Esophagus muscularis mucosa (tissue), 4 donors: ENCODE results near the gene ST6GALNAC3. TPM values are rescaled to one million over a fixed set of nuclear protein-coding genes. Genes with fewer than 3 reads are reported as not detected.

Source experiments
- DNase-seq: peaks from one replicate; pipeline ENCODE4 v3.0.0-alpha.2; 2017; ENCODE audit errors: extremely low spot score
- H3K27ac ChIP-seq, 4 donors: fragments of 200-600 bp; sonication (generic); replicated peaks in 1 of 4; 1 replicate in 3 of 4; 2 replicates in 1 of 4; pipeline ENCODE4 v1.5.1; 2016 to 2019; ENCODE audit warnings: mild to moderate bottlenecking in 1 of 4
- H3K27me3 ChIP-seq, 4 donors: fragments of 200-600 bp; sonication (generic); one replicate each; pipeline versions ENCODE4 v1.5.1 to v1.6.0; 2016 to 2019
- H3K36me3 ChIP-seq, 4 donors: fragments of 200-600 bp; sonication (generic); one replicate each; pipeline ENCODE4 v1.5.1; 2016 to 2019
- H3K4me1 ChIP-seq, 4 donors: fragments of 200-600 bp; sonication (generic); one replicate each; pipeline ENCODE4 v1.5.1; 2016 to 2019
- H3K4me3 ChIP-seq, 4 donors: fragments of 200-600 bp; sonication (generic); 1 replicate in 2 of 4; 2 replicates in 2 of 4; pipeline ENCODE4 v1.5.1; 2016 to 2019; ENCODE audit warnings: mild to moderate bottlenecking in 4 of 4, moderate library complexity in 1 of 4
- H3K9me3 ChIP-seq, 4 donors: fragments of 200-600 bp; sonication (generic); 1 replicate in 3 of 4; 2 replicates in 1 of 4; pipeline ENCODE4 v1.5.1; 2016 to 2019
- CTCF ChIP-seq, 3 experiments: fragments of 200-600 bp in 2 of 3; fragments of 450-650 bp in 1 of 3; sonication (generic) in 2 of 3; IDR thresholded peaks; one replicate each; pipeline ENCODE4 v1.5.1; 2017 to 2019; ENCODE audit warnings: antibody characterized with exemption in 3 of 3, mild to moderate bottlenecking in 2 of 3, moderate library complexity in 1 of 3
- EP300 ChIP-seq: sonication (generic); formaldehyde crosslinking; IDR thresholded peaks from one replicate; pipeline ENCODE4 v1.6.1; 2017; ENCODE audit warnings: antibody characterized with exemption
- POLR2A ChIP-seq: fragments of 450-650 bp; IDR thresholded peaks from one replicate; pipeline ENCODE4 v1.6.1; 2017; ENCODE audit warnings: antibody characterized with exemption, moderate library complexity, mild to moderate bottlenecking, low read depth
- POLR2AphosphoS5 ChIP-seq, 2 donors: sonication (generic); formaldehyde crosslinking; IDR thresholded peaks; one replicate each; pipeline ENCODE4 v1.6.1; 2017; ENCODE audit warnings: antibody characterized with exemption in 2 of 2
- WGBS: methylation state at CpG from one replicate; pipeline ENCODE4 v1.1.5; 2018; 5-methylcytosine and 5-hydroxymethylcytosine counted together
- intact Hi-C: fragments of 100-400 bp; cut with DNase I; formaldehyde crosslinking; loops from one replicate; pipeline ENCODE4 v1.15.1; 2023
- total RNA-seq, 4 donors: library from RNA; depleted of rRNA; stranded (reverse); fragments of >200 nt; gene quantifications; one replicate each; pipeline versions ENCODE4 v1.1.0 to v1.2.1, GENCODE V29; 2016

ST6GALNAC3 gene
- total RNA-seq, 4 donors from 2014 or later, result 2.1 to 6.8 (median 4.8) TPM

- no peaks in the 10 kb centered on the region for H3K36me3 ChIP-seq
- WGBS, result 93% methylated on average over 2 of the region's 2 CpGs
- peaks cover 0 to 22% (median 9%) of the 10 kb centered on the region in 4 donors for H3K4me1 ChIP-seq
- no peaks in the 10 kb centered on the region for H3K9me3 ChIP-seq
- no peak for DNase-seq
- intact Hi-C loops, result no loop called here
- H3K27me3 ChIP-seq, result no peaks in the 10 kb centered on the region
- no peak overlapping the region for H3K4me3 ChIP-seq
- H3K27ac ChIP-seq, result no peak overlapping the region
- no peak for TF ChIP-seq POLR2A
- TF ChIP-seq CTCF (IDR thresholded peaks at IDR 0.05), result no peak
- no peak for TF ChIP-seq EP300
- no peak for TF ChIP-seq POLR2AphosphoS5 (IDR thresholded peaks at IDR 0.05)
These were observed 67.4 kb downstream of the ST6GALNAC3 start for GRCh38 chr1:76141929-76142328.

GRCh38 chr1:76142771-76143540 lies 68.4 kb downstream of the ST6GALNAC3 start:
- H3K27me3 ChIP-seq, result no peaks in the 10 kb centered on the region
- peaks cover 0 to 16% (median 9%) of the 10 kb centered on the region in 4 donors for H3K4me1 ChIP-seq
- H3K9me3 ChIP-seq, result no peaks in the 10 kb centered on the region
- H3K4me3 ChIP-seq, result no peak overlapping the region
- TF ChIP-seq CTCF (IDR thresholded peaks at IDR 0.05) (no peak), EP300 (no peak), POLR2AphosphoS5 (IDR thresholded peaks at IDR 0.05) (no peak), POLR2A (no peak)
- DNase-seq, result no peak
- no peaks in the 10 kb centered on the region for H3K36me3 ChIP-seq
- intact Hi-C loops, result no loop called here
- WGBS, result 51% methylated on average over 5 of the region's 5 CpGs
- H3K27ac ChIP-seq, result no peak overlapping the region

- Histone ChIP-seq H3K27ac (no peak overlapping the region), H3K9me3 (no peaks in the 10 kb centered on the region), H3K4me1 (peaks cover 0 to 16% (median 9%) of the 10 kb centered on the region in 4 donors), H3K36me3 (no peaks in the 10 kb centered on the region), H3K4me3 (no peak overlapping the region), H3K27me3 (no peaks in the 10 kb centered on the region)
- DNase-seq, result no peak
- 96% methylated on average over 2 of the region's 2 CpGs for WGBS
- TF ChIP-seq EP300, result no peak
- no peak for TF ChIP-seq POLR2AphosphoS5 (IDR thresholded peaks at IDR 0.05)
- TF ChIP-seq CTCF (IDR thresholded peaks at IDR 0.05), result no peak
- TF ChIP-seq POLR2A, result no peak
- intact Hi-C loops, result no loop called here
These were observed 69.7 kb downstream of the ST6GALNAC3 start for GRCh38 chr1:76144247-76144646.

GRCh38 chr1:76145332-76145731 lies 70.8 kb downstream of the ST6GALNAC3 start:
- Histone ChIP-seq H3K36me3 (no peaks in the 10 kb centered on the region), H3K9me3 (no peaks in the 10 kb centered on the region), H3K27ac (no peak overlapping the region), H3K27me3 (no peaks in the 10 kb centered on the region), H3K4me1 (peaks cover 0 to 16% (median 7%) of the 10 kb centered on the region in 4 donors), H3K4me3 (no peak overlapping the region)
- WGBS, result 75% methylated on average over 6 of the region's 6 CpGs
- TF ChIP-seq EP300, result no peak
- no peak for TF ChIP-seq POLR2AphosphoS5 (IDR thresholded peaks at IDR 0.05)
- TF ChIP-seq POLR2A, result no peak
- no peak for TF ChIP-seq CTCF (IDR thresholded peaks at IDR 0.05)
- no peak for DNase-seq
- intact Hi-C loops, result no loop called here
